Measurements from ENCODE around the gene PALLD. TPM values are rescaled to one million over a fixed set of nuclear protein-coding genes. Genes with fewer than 3 reads are reported as not detected.
"Not testable (repeated sequence)": the region's sequence is repeated elsewhere in the genome, so short reads cannot be mapped to it uniquely, and the experiment has no call there.

The PALLD gene
- total and polyA plus RNA-seq, 2 experiments from 2014 or later = 17.9 to 30.5 TPM

DNA sequence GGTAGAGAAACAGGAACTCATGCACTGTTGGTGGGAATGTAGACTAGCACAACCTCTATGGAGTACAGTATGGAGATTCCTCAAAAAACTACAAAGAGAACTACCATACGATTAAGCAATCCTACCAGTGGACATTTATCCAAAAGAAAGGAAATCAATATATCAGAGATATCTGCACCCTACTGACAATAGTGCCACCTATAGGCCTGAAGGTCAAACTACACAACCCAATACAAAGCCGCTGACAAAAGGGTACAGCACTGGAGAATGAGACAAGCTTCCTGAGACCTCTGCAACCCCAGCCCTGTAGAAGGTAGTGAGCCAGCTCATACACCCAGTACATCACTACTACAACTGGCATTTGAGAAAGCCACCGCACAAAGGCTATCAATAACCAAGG is 446.1 kb downstream of the PALLD start:
- Histone ChIP-seq H3F3A (ENCODE audit: insufficient read depth) (no peaks in the 10 kb centered on the region), H3K79me2 (ENCODE audit: insufficient read depth) (no peaks in the 10 kb centered on the region), H3K9me3 (ENCODE audit: low read depth) (no peaks in the 10 kb centered on the region), H4K20me1 (ENCODE audit: insufficient read depth) (no peaks in the 10 kb centered on the region), H3K36me3 (ENCODE audit: low read depth) (no peaks in the 10 kb centered on the region), H3K4me2 (ENCODE audit: unreplicated experiment) (no peak overlapping the region), H3K9me2 (ENCODE audit: insufficient read depth) (no peaks in the 10 kb centered on the region), H2AFZ (no peak overlapping the region), H3K27ac (no peak overlapping the region), H3K27me3 (replicated peaks; ENCODE audit: insufficient read depth) (no peaks in the 10 kb centered on the region), H3K9ac (no peak overlapping the region), H3K4me1 (ENCODE audit: insufficient read depth) (no peaks in the 10 kb centered on the region), H3K4me3 (no peak overlapping the region)
- TF ChIP-seq EZH2phosphoT487 (IDR thresholded peaks at IDR 0.05; ENCODE audit: insufficient read depth, low read depth) = no peak
- TF ChIP-seq EZH2 (IDR thresholded peaks at IDR 0.05; ENCODE audit: insufficient read depth, poor library complexity, severe bottlenecking) = no peak
- in situ Hi-C loops (cut with MboI) = no loop called here
- no peak for DNase-seq
- WGBS, 2 experiments (ENCODE audit: low coverage in 1 of 2, low lambda C conversion rate in 2 of 2, missing lambda C conversion rate in 2 of 2) = 79 to 80% methylated on average over 3 of the region's 3 CpGs

- in situ Hi-C loops (cut with MboI) = no loop called here
- no peak for DNase-seq
- H3K9me3 ChIP-seq (ENCODE audit: low read depth) = no peaks in the 10 kb centered on the region
- H3K36me3 ChIP-seq (ENCODE audit: low read depth) = no peaks in the 10 kb centered on the region
- no peak overlapping the region for H3K4me3 ChIP-seq
- TF ChIP-seq EZH2phosphoT487 (IDR thresholded peaks at IDR 0.05; ENCODE audit: insufficient read depth, low read depth) (no peak), EZH2 (IDR thresholded peaks at IDR 0.05; ENCODE audit: insufficient read depth, poor library complexity, severe bottlenecking) (no peak)
- no peaks in the 10 kb centered on the region for H3K27me3 ChIP-seq (replicated peaks; ENCODE audit: insufficient read depth)
- 63 to 73% methylated on average over 2 of the region's 2 CpGs for WGBS, 2 experiments (ENCODE audit: low coverage in 1 of 2, low lambda C conversion rate in 2 of 2, missing lambda C conversion rate in 2 of 2)
- no peak overlapping the region for H3K4me2 ChIP-seq (ENCODE audit: unreplicated experiment)
- H3K4me1 ChIP-seq (ENCODE audit: insufficient read depth) = no peaks in the 10 kb centered on the region
- H3K27ac ChIP-seq = no peak overlapping the region
- H4K20me1 ChIP-seq (ENCODE audit: insufficient read depth) = no peaks in the 10 kb centered on the region
- no peaks in the 10 kb centered on the region for H3F3A ChIP-seq (ENCODE audit: insufficient read depth)
- no peak overlapping the region for H3K9ac ChIP-seq
- no peaks in the 10 kb centered on the region for H3K79me2 ChIP-seq (ENCODE audit: insufficient read depth)
- H3K9me2 ChIP-seq (ENCODE audit: insufficient read depth) = no peaks in the 10 kb centered on the region
- no peak overlapping the region for H2AFZ ChIP-seq
Observed at GRCh38 chr4:168945291-168945690, 448.4 kb downstream of the PALLD start.

DNA sequence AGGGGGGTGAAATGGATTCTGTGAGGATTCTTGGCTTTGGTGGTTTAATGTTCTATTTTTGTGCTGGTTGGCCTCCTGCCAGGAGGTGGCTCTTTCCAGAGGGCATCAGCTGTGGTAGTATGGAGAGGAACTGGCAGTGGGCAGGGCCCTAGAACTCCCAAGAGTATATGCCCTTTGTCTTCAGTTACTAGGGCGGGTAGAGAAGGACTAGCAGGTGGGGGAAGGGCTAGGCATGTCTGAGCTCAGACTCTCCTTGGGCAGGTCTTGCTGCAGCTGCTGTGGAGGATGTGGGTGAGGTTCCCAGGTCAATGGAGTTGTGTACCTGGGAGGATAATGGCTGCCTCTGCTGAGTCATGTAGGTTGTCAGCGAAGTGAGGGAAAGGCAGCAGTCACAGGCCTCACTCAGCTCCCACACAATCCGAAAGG is 456.0 kb downstream of the PALLD start:
- WGBS, 2 experiments (ENCODE audit: low coverage in 1 of 2, low lambda C conversion rate in 2 of 2, missing lambda C conversion rate in 2 of 2) = 85 to 92% methylated on average over 3 of the region's 3 CpGs
- H3K4me2 ChIP-seq (ENCODE audit: unreplicated experiment) = not testable (repeated sequence)

GRCh38 chr4:168955674-168956073 is 458.8 kb downstream of the PALLD start:
- in situ Hi-C loops (cut with MboI) = no loop called here
- H3K36me3 ChIP-seq (ENCODE audit: low read depth) = no peaks in the 10 kb centered on the region
- 93 to 97% methylated on average over 2 of the region's 2 CpGs for WGBS, 2 experiments (ENCODE audit: low coverage in 1 of 2, low lambda C conversion rate in 2 of 2, missing lambda C conversion rate in 2 of 2)

More for the DNA sequence above, 456.0 kb downstream of the PALLD start:
- H3K27ac ChIP-seq; H3K9me3 ChIP-seq (ENCODE audit: low read depth); H2AFZ ChIP-seq; H3K36me3 ChIP-seq (ENCODE audit: low read depth); H3K79me2 ChIP-seq (ENCODE audit: insufficient read depth); H3K27me3 ChIP-seq (replicated peaks; ENCODE audit: insufficient read depth); in situ Hi-C loops (cut with MboI); H3K9me2 ChIP-seq (ENCODE audit: insufficient read depth); H3K4me3 ChIP-seq; H3F3A ChIP-seq (ENCODE audit: insufficient read depth); H3K9ac ChIP-seq; DNase-seq; H4K20me1 ChIP-seq (ENCODE audit: insufficient read depth); H3K4me1 ChIP-seq (ENCODE audit: insufficient read depth): not testable (repeated sequence)

GRCh38 chr4:168960716-168961115 is 463.9 kb downstream of the PALLD start:
- Histone ChIP-seq H3K4me1 (ENCODE audit: insufficient read depth) (no peaks in the 10 kb centered on the region), H3K79me2 (ENCODE audit: insufficient read depth) (no peaks in the 10 kb centered on the region)

More at GRCh38 chr4:168955674-168956073, 458.8 kb downstream of the PALLD start:
- Histone ChIP-seq H4K20me1 (ENCODE audit: insufficient read depth) (no peaks in the 10 kb centered on the region), H3K9me2 (ENCODE audit: insufficient read depth) (no peaks in the 10 kb centered on the region), H3K4me3 (no peak overlapping the region), H2AFZ (no peak overlapping the region), H3K4me1 (ENCODE audit: insufficient read depth) (no peaks in the 10 kb centered on the region), H3K27ac (no peak overlapping the region), H3K4me2 (ENCODE audit: unreplicated experiment) (no peak overlapping the region), H3F3A (ENCODE audit: insufficient read depth) (no peaks in the 10 kb centered on the region), H3K9ac (no peak overlapping the region), H3K79me2 (ENCODE audit: insufficient read depth) (no peaks in the 10 kb centered on the region), H3K9me3 (ENCODE audit: low read depth) (no peaks in the 10 kb centered on the region), H3K27me3 (replicated peaks; ENCODE audit: insufficient read depth) (no peaks in the 10 kb centered on the region)
- TF ChIP-seq EZH2phosphoT487 (IDR thresholded peaks at IDR 0.05; ENCODE audit: insufficient read depth, low read depth) (no peak), EZH2 (IDR thresholded peaks at IDR 0.05; ENCODE audit: insufficient read depth, poor library complexity, severe bottlenecking) (no peak)
- no peak for DNase-seq

More at GRCh38 chr4:168960716-168961115, 463.9 kb downstream of the PALLD start:
- Histone ChIP-seq H3K27me3 (replicated peaks; ENCODE audit: insufficient read depth) (no peaks in the 10 kb centered on the region), H3K27ac (no peak overlapping the region), H3K4me3 (no peak overlapping the region), H3K9ac (no peak overlapping the region), H3K4me2 (ENCODE audit: unreplicated experiment) (no peak overlapping the region), H3K36me3 (ENCODE audit: low read depth) (no peaks in the 10 kb centered on the region), H2AFZ (no peak overlapping the region), H3F3A (ENCODE audit: insufficient read depth) (no peaks in the 10 kb centered on the region), H3K9me2 (ENCODE audit: insufficient read depth) (no peaks in the 10 kb centered on the region), H4K20me1 (ENCODE audit: insufficient read depth) (no peaks in the 10 kb centered on the region), H3K9me3 (ENCODE audit: low read depth) (no peaks in the 10 kb centered on the region)
- in situ Hi-C loops (cut with MboI) = no loop called here
- 91% methylated on average over 5 of the region's 5 CpGs for WGBS, 2 experiments (ENCODE audit: low coverage in 1 of 2, low lambda C conversion rate in 2 of 2, missing lambda C conversion rate in 2 of 2)
- no peak for DNase-seq
- TF ChIP-seq EZH2 (IDR thresholded peaks at IDR 0.05; ENCODE audit: insufficient read depth, poor library complexity, severe bottlenecking) = no peak
- TF ChIP-seq EZH2phosphoT487 (IDR thresholded peaks at IDR 0.05; ENCODE audit: insufficient read depth, low read depth) = no peak

All from GM23248 (cell line).